Osteocyte (in vitro differentiated cells): ENCODE data around the gene FARSB. TPM values are rescaled to one million over a fixed set of nuclear protein-coding genes. Genes with fewer than 3 reads are reported as not detected.

ENCODE experiments used
- DNase-seq: peaks from one replicate; pipeline ENCODE4 v3.0.0; 2021; ENCODE audit warnings: mixed read lengths; ENCODE audit not compliant: unreplicated experiment; ENCODE audit errors: extremely low spot score
- H3K27ac Mint-ChIP-seq: one replicate; pipeline ENCODE4 v1.8.0; 2021; ENCODE audit warnings: mild to moderate bottlenecking, mixed read lengths; ENCODE audit not compliant: unreplicated experiment
- H3K27me3 Mint-ChIP-seq: one replicate; pipeline ENCODE4 v1.8.0; 2021; ENCODE audit warnings: mixed read lengths; ENCODE audit not compliant: unreplicated experiment
- H3K36me3 Mint-ChIP-seq: one replicate; pipeline ENCODE4 v1.8.0; 2021; ENCODE audit warnings: mixed read lengths; ENCODE audit not compliant: unreplicated experiment
- H3K4me1 Mint-ChIP-seq: one replicate; pipeline ENCODE4 v1.8.0; 2021; ENCODE audit warnings: mixed read lengths; ENCODE audit not compliant: unreplicated experiment
- H3K4me3 Mint-ChIP-seq: one replicate; pipeline ENCODE4 v1.8.0; 2021; ENCODE audit warnings: mild to moderate bottlenecking, moderate library complexity, mixed read lengths; ENCODE audit not compliant: unreplicated experiment
- H3K9me3 Mint-ChIP-seq: one replicate; pipeline ENCODE4 v1.8.0; 2021; ENCODE audit warnings: mixed read lengths; ENCODE audit not compliant: unreplicated experiment
- CTCF ChIP-seq: fragments of 200-600 bp; sonication (generic); IDR thresholded peaks from 2 replicates; pipeline ENCODE4 v1.5.0; 2021; ENCODE audit warnings: antibody characterized with exemption, mild to moderate bottlenecking, moderate library complexity
- long read RNA-seq: library from polyadenylated mRNA; unstranded; transcript quantifications from one replicate; pipeline ENCODE4 v2.0.0, GENCODE V29; 2021
- total RNA-seq: library from RNA; stranded (reverse); gene quantifications from 2 replicates; pipeline ENCODE4 v1.2.1, GENCODE V29; 2021

FARSB gene
- 15.7 and 15.8 TPM in 2 replicates for total RNA-seq
- long read RNA-seq, transcript FARSB-201 (17 exons, 3,369 nt), result major isoform, 163 of 206 reads
- long read RNA-seq, partial matches to known transcripts, result 11 of 206 reads
- long read RNA-seq, other reads (novel, unspliced or antisense), result 32 of 206 reads

- H3K4me3 Mint-ChIP-seq, result peak within 1 kb of the TSS; percentile 95
- DNase-seq, result peak; percentile 97
- H3K36me3 Mint-ChIP-seq, result no peaks in the 10 kb centered on the region
- H3K9me3 Mint-ChIP-seq, result no peaks in the 10 kb centered on the region
- no peak for TF ChIP-seq CTCF
- H3K4me1 Mint-ChIP-seq, result peaks cover 31% of the 10 kb centered on the region
- H3K27ac Mint-ChIP-seq, result peak within 1 kb of the TSS; percentile 98
- H3K27me3 Mint-ChIP-seq, result no peaks in the 10 kb centered on the region
These were observed at the start of gene FARSB for GRCh38 chr2:222655787-222656525. Gene FARSB (minus strand): TSS chr2:222656092. CDS start chr2:222656073, 19 bp downstream.

GRCh38 chr2:222703886-222704285, 48.0 kb upstream of the FARSB start:
- Mint-ChIP-seq H3K27me3 (no peaks in the 10 kb centered on the region), H3K27ac (peak overlapping the region; percentile 66), H3K4me1 (peaks cover 48% of the 10 kb centered on the region), H3K4me3 (no peak overlapping the region), H3K36me3 (no peaks in the 10 kb centered on the region), H3K9me3 (no peaks in the 10 kb centered on the region)
- TF ChIP-seq CTCF, result no peak
- no peak for DNase-seq

GRCh38 chr2:222703091-222703490, 47.2 kb upstream of the FARSB start:
- Mint-ChIP-seq H3K4me3 (no peak overlapping the region), H3K4me1 (peaks cover 42% of the 10 kb centered on the region), H3K27me3 (no peaks in the 10 kb centered on the region), H3K27ac (no peak overlapping the region), H3K9me3 (no peaks in the 10 kb centered on the region), H3K36me3 (no peaks in the 10 kb centered on the region)
- TF ChIP-seq CTCF, result no peak
- DNase-seq, result no peak

- Mint-ChIP-seq H3K4me3 (no peak overlapping the region), H3K27ac (no peak overlapping the region)
- TF ChIP-seq CTCF, result no peak
These were observed 45.8 kb upstream of the FARSB start for GRCh38 chr2:222701721-222702131.

GRCh38 chr2:222701233-222701632, 45.3 kb upstream of the FARSB start:
- TF ChIP-seq CTCF, result no peak
- no peaks in the 10 kb centered on the region for H3K9me3 Mint-ChIP-seq

More at GRCh38 chr2:222701721-222702131, 45.8 kb upstream of the FARSB start:
- Mint-ChIP-seq H3K4me1 (peaks cover 29% of the 10 kb centered on the region), H3K27me3 (no peaks in the 10 kb centered on the region), H3K9me3 (no peaks in the 10 kb centered on the region), H3K36me3 (no peaks in the 10 kb centered on the region)
- DNase-seq, result no peak

More at GRCh38 chr2:222701233-222701632, 45.3 kb upstream of the FARSB start:
- no peak overlapping the region for H3K27ac Mint-ChIP-seq
- no peaks in the 10 kb centered on the region for H3K27me3 Mint-ChIP-seq
- no peak overlapping the region for H3K4me3 Mint-ChIP-seq
- H3K36me3 Mint-ChIP-seq, result no peaks in the 10 kb centered on the region
- DNase-seq, result no peak
- peaks cover 24% of the 10 kb centered on the region for H3K4me1 Mint-ChIP-seq
